Measurements from ENCODE around the gene TKTL1. TPM values are rescaled to one million over a fixed set of nuclear protein-coding genes. Genes with fewer than 3 reads are reported as not detected.
A peak's percentile ranks its signal among the peaks of the same experiment; 100 is the strongest.

TKTL1 gene
- total RNA-seq, 1 donor from 2014 or later = 0.17 TPM

- no peak for DNase-seq (ENCODE audit: low read depth)
- H3K4me3 ChIP-seq (ENCODE audit: low read depth, low read length) = no peak overlapping the region
- no peak for TF ChIP-seq CTCF (conservative IDR thresholded peaks at IDR 0.05; ENCODE audit: low read depth, low read length)
Observed at GRCh38 chrX:154315416-154315815, 19.8 kb downstream of the TKTL1 start.

- H3K4me3 ChIP-seq (ENCODE audit: low read depth, low read length) = no peak overlapping the region
- peak; percentile 60 for TF ChIP-seq CTCF (conservative IDR thresholded peaks at IDR 0.05; ENCODE audit: low read depth, low read length)
- DNase-seq (ENCODE audit: low read depth) = no peak
Observed at GRCh38 chrX:154317391-154317995, 21.9 kb downstream of the TKTL1 start.

GRCh38 chrX:154320406-154320805 is 24.8 kb downstream of the TKTL1 start:
- no peak for DNase-seq (ENCODE audit: low read depth)
- H3K4me3 ChIP-seq (ENCODE audit: low read depth, low read length) = no peak overlapping the region
- TF ChIP-seq CTCF (conservative IDR thresholded peaks at IDR 0.05; ENCODE audit: low read depth, low read length) = no peak

- TF ChIP-seq CTCF (conservative IDR thresholded peaks at IDR 0.05; ENCODE audit: low read depth, low read length) = no peak
- no peak overlapping the region for H3K4me3 ChIP-seq (ENCODE audit: low read depth, low read length)
- no peak for DNase-seq (ENCODE audit: low read depth)
Observed at GRCh38 chrX:154321152-154321551, 25.6 kb downstream of the TKTL1 start.

GRCh38 chrX:154321594-154321993 is 26.0 kb downstream of the TKTL1 start:
- no peak for DNase-seq (ENCODE audit: low read depth)
- H3K4me3 ChIP-seq (ENCODE audit: low read depth, low read length) = no peak overlapping the region
- peak; percentile 29 for TF ChIP-seq CTCF (conservative IDR thresholded peaks at IDR 0.05; ENCODE audit: low read depth, low read length)

GRCh38 chrX:154322890-154323289 is 27.3 kb downstream of the TKTL1 start:
- TF ChIP-seq CTCF (conservative IDR thresholded peaks at IDR 0.05; ENCODE audit: low read depth, low read length) = no peak
- H3K4me3 ChIP-seq (ENCODE audit: low read depth, low read length) = no peak overlapping the region
- DNase-seq (ENCODE audit: low read depth) = no peak

- DNase-seq (ENCODE audit: low read depth) = no peak
- no peak overlapping the region for H3K4me3 ChIP-seq (ENCODE audit: low read depth, low read length)
- no peak for TF ChIP-seq CTCF (conservative IDR thresholded peaks at IDR 0.05; ENCODE audit: low read depth, low read length)
Observed at GRCh38 chrX:154323537-154323936, 27.9 kb downstream of the TKTL1 start.

Data from epithelial cell of proximal tubule (primary cell).